K562 (cell line): ENCODE results near the gene MAP3K20. TPM values are rescaled to one million over a fixed set of nuclear protein-coding genes. Genes with fewer than 3 reads are reported as not detected.

Experiments used
- ATAC-seq: fragments of 200-7000 bp; cut with Tn5 transposase; 3 replicates; pipeline ENCODE4 v1.9.1; 2020; ENCODE audit warnings: moderate library complexity
- BruUV-seq: library from RNA; stranded (reverse); fragments of 400-500 nt; replicated peaks from 2 replicates; lab custom pipeline; 2021; lab: Mats Ljungman, UMichigan
- CTCF ChIA-PET: fragments of 300-600 bp; formaldehyde crosslinking; extraction: SDS; loops from one replicate; lab custom pipeline; 2021; ENCODE audit warnings: low intra/inter-chr PET ratio; lab: Yijun Ruan, JAX
- POLR2A ChIA-PET: fragments of 300-600, 350-650 bp; sonication (Branson Sonifier 250); formaldehyde crosslinking; extraction: SDS; loops from one replicate; lab custom pipeline; 2021; ENCODE audit warnings: antibody characterized with exemption, inconsistent platforms; lab: Yijun Ruan, JAX
- DNase-seq, 4 experiments: peaks; one replicate each; pipeline versions ENCODE4 v3.0.0 to v3.0.0-alpha.2; 2011 to 2018; ENCODE audit warnings: low spot score in 3 of 4, mixed read lengths in 3 of 4; ENCODE audit errors: extremely low read depth in 1 of 4
- FAIRE-seq: peaks from 2 replicates; lab custom pipeline; 2011; peaks lifted over from hg19 to GRCh38; lab: Jason Lieb, UNC
- H2AFZ ChIP-seq: 2 replicates; pipeline ENCODE4 v1.6.0; 2011; ENCODE audit warnings: low read depth, low read length, control low read depth, inconsistent platforms
- H3K27ac ChIP-seq: fragments of 200-600 bp; 3 replicates; pipeline ENCODE4 v1.8.0; 2011; ENCODE audit warnings: low read depth, mild to moderate bottlenecking, control low read depth, inconsistent platforms, low read length, moderate library complexity, mixed read lengths; ENCODE audit errors: extremely low read depth
- H3K27me3 ChIP-seq, 2 experiments: fragments of 300-600 bp in 1 of 2; 2 replicates in 1 of 2; 3 replicates in 1 of 2; pipeline versions ENCODE4 v1.6.0 to v1.8.0; 2011; ENCODE audit warnings: inconsistent platforms in 2 of 2, low read length in 2 of 2, mild to moderate bottlenecking in 1 of 2, mixed read lengths in 1 of 2, moderate library complexity in 1 of 2; ENCODE audit not compliant: control insufficient read depth in 2 of 2, insufficient read depth in 2 of 2
- H3K36me3 ChIP-seq: fragments of 300-600 bp; 3 replicates; pipeline ENCODE4 v1.8.0; 2011; ENCODE audit warnings: mild to moderate bottlenecking, low read length, inconsistent platforms; ENCODE audit not compliant: control insufficient read depth, insufficient read depth
- H3K4me1 ChIP-seq, 2 experiments: fragments of 200-600 bp in 1 of 2; replicated peaks in 1 of 2; 2 replicates in 1 of 2; 3 replicates in 1 of 2; pipeline versions ENCODE4 v1.5.1 to v1.8.0; 2011; ENCODE audit warnings: inconsistent platforms in 2 of 2, low read length in 2 of 2, mild to moderate bottlenecking in 1 of 2, mixed read lengths in 1 of 2, moderate library complexity in 1 of 2; ENCODE audit not compliant: control insufficient read depth in 2 of 2, insufficient read depth in 2 of 2
- H3K4me2 ChIP-seq: 2 replicates; pipeline ENCODE4 v1.6.1; 2011; ENCODE audit warnings: low read length, control low read depth, inconsistent platforms, mixed read lengths; ENCODE audit not compliant: insufficient read depth
- H3K4me3 ChIP-seq: fragments of 200-600 bp; sonication (generic), shearing (Covaris generic); 2 replicates; pipeline ENCODE4 v1.5.1; 2016; ENCODE audit warnings: control low read depth, inconsistent platforms
- H3K79me2 ChIP-seq: fragments of 200-600 bp; 3 replicates; pipeline ENCODE4 v1.8.0; 2011; ENCODE audit warnings: low read length, inconsistent platforms; ENCODE audit not compliant: control insufficient read depth, insufficient read depth
- H3K9ac ChIP-seq, 2 experiments: 2 replicates each; pipeline versions ENCODE4 v1.6.0 to v1.6.1; 2011; ENCODE audit warnings: low read depth in 2 of 2, low read length in 2 of 2, control low read depth in 1 of 2, inconsistent platforms in 1 of 2, mild to moderate bottlenecking in 1 of 2, mixed read lengths in 1 of 2; ENCODE audit not compliant: insufficient read depth in 1 of 2
- H3K9me1 ChIP-seq: one replicate; pipeline ENCODE4 v1.6.0; 2011; ENCODE audit warnings: inconsistent platforms, mild to moderate bottlenecking, low read length, moderate library complexity; ENCODE audit not compliant: control insufficient read depth, insufficient read depth
- H3K9me3 ChIP-seq: replicated peaks from 2 replicates; pipeline ENCODE4 v1.5.1; 2011; ENCODE audit warnings: low read depth, low read length, inconsistent platforms; ENCODE audit not compliant: control insufficient read depth, insufficient read depth
- H4K20me1 ChIP-seq: replicated peaks from 2 replicates; pipeline ENCODE4 v1.6.1; 2011; ENCODE audit warnings: low read length, inconsistent platforms, mixed read lengths; ENCODE audit not compliant: control insufficient read depth, insufficient read depth
- ATF7 ChIP-seq: fragments of 450-650 bp; IDR thresholded peaks from 2 replicates; pipeline ENCODE4 v1.7.1; 2014; ENCODE audit warnings: mild to moderate bottlenecking, moderate library complexity
- CXXC5 ChIP-seq: fragments of 250-450 bp; sonication (Bioruptor Pico); IDR thresholded peaks from 2 replicates; pipeline ENCODE4 v1.8.0; 2022; ENCODE audit warnings: inconsistent platforms, mild to moderate bottlenecking, moderate library complexity
- MTA3 ChIP-seq: fragments of 450-650 bp; formaldehyde crosslinking; IDR thresholded peaks from 2 replicates; pipeline ENCODE4 v1.6.1; 2017; ENCODE audit warnings: mild to moderate bottlenecking, borderline replicate concordance
- UBTF ChIP-seq, 2 experiments: IDR thresholded peaks; 2 replicates each; pipeline ENCODE4 v1.6.1; 2012; ENCODE audit warnings: improper control_type of control experiment in 2 of 2, low read depth in 2 of 2, low read length in 2 of 2, borderline replicate concordance in 1 of 2
- ZNF395 ChIP-seq: fragments of 200-800 bp; sonication (Bioruptor generic); IDR thresholded peaks from 2 replicates; pipeline ENCODE4 v1.6.1; 2017; ENCODE audit warnings: missing genetic modification characterization, missing compliant biosample characterization
- ZNF609 ChIP-seq: sonication (generic); formaldehyde crosslinking; IDR thresholded peaks from 2 replicates; pipeline ENCODE4 v1.8.1; 2023; ENCODE audit warnings: missing genetic modification reagents, mild to moderate bottlenecking, borderline replicate concordance
- WGBS: fragments of 100-300 bp; shearing (Covaris generic); methylation state at CpG from one replicate; pipeline ENCODE4 v1.1.6; 2016; ENCODE audit warnings: low coverage, mixed read lengths; ENCODE audit not compliant: insufficient coverage; ENCODE audit errors: missing lambda C conversion rate; 5-methylcytosine and 5-hydroxymethylcytosine counted together
- in situ Hi-C: fragments of 300-500 bp; cut with MboI; formaldehyde crosslinking; loops from 4 replicates; pipeline ENCODE4 v1.15.0; 2018; ENCODE audit warnings: inconsistent platforms, mixed read lengths
- intact Hi-C: fragments of 100-400 bp; cut with micrococcal nuclease; formaldehyde crosslinking; loops from 2 replicates; pipeline ENCODE4 v1.14.2; 2022
- polyA plus RNA-seq, 8 experiments: library from polyadenylated mRNA; depleted of rRNA in 4 of 8; stranded (reverse) in 5 of 8; unstranded in 3 of 8; fragments of >200 nt; fragmentation: Nextera tagmentation in 2 of 8; fragmentation: Illumina TruSeq in 1 of 8; extraction: Ambion mirVana in 2 of 8; extraction: Trizol in 1 of 8; gene quantifications; 2 replicates each; pipeline versions ENCODE4 v1.2.1 to v1.2.3, GENCODE V29; 2011 to 2014; ENCODE audit warnings: inconsistent platforms in 1 of 8, missing spikeins in 1 of 8
- total RNA-seq, 7 experiments: library from RNA; depleted of rRNA in 6 of 7; stranded (reverse); fragments of >200 nt in 6 of 7; fragmentation: Illumina TruSeq in 2 of 7; extraction: Trizol in 2 of 7; gene quantifications; 2 replicates each; pipeline versions ENCODE4 v1.2.1 to v1.2.3, GENCODE V29; 2011 to 2021; ENCODE audit warnings: low replicate concordance in 1 of 7

The MAP3K20 gene
- total and polyA plus RNA-seq, 9 of the 15 experiments (the other 6 are each of a cell fraction or from before 2014, with no cell fraction given): 9.8 to 34.2 (median 27.3) TPM

- peak; percentile 40; the same call in 1 of the 2 replicates for TF ChIP-seq ATF7
- TF ChIP-seq MTA3: peak; percentile 73
Observed at GRCh38 chr2:173075056-173075780, 428 bp upstream of the MAP3K20 start (continued).

- H4K20me1 ChIP-seq: no peaks in the 10 kb centered on the region
- in situ Hi-C loops: no loop called here
- no peak for FAIRE-seq
- peak overlapping the region; percentile 85 to 99 for H3K9ac ChIP-seq
- H3K27me3 ChIP-seq: no peaks in the 10 kb centered on the region
- peak overlapping the region; percentile 85 for H2AFZ ChIP-seq
- peaks cover 58% of the 10 kb centered on the region for H3K79me2 ChIP-seq
- ChIA-PET CTCF (interaction anchor here (0.6 kb wide), 1 partner anchor 138 kb away, joined by 4 read pairs; no protein-coding TSS in a partner anchor), POLR2A (interaction anchor here (2.2 to 5.2 kb wide), 2 partner anchors 11 to 14 kb away, joined by 7 to 51 read pairs; no protein-coding TSS in a partner anchor)
- H3K9me3 ChIP-seq: no peaks in the 10 kb centered on the region
- peak overlapping the region; percentile 78 for H3K27ac ChIP-seq
- peak overlapping the region; percentile 86 for H3K4me2 ChIP-seq
- H3K4me3 ChIP-seq: peak overlapping the region; percentile 66
- intact Hi-C loops: loop anchor here (2.0 kb wide), 1 partner anchor 134 kb away; no protein-coding TSS in a partner anchor
- H3K4me1 ChIP-seq: peaks cover 17% of the 10 kb centered on the region in 2 experiments; a peak in 4 of 5 replicates
- DNase-seq: peak; percentile 42 to 62 (median 46)
- BruUV-seq: TSS peak; percentile 43
- peaks cover 4% of the 10 kb centered on the region; the same call in 1 of the 3 replicates for H3K36me3 ChIP-seq
- H3K9me1 ChIP-seq: no peaks in the 10 kb centered on the region
- 1% methylated on average over 27 of the region's 27 CpGs for WGBS
- ATAC-seq: peak; percentile 52
- TF ChIP-seq ZNF609: no peak
- peak in 1 of 2 experiments; percentile 34; a peak in 2 of 4 replicates for TF ChIP-seq UBTF (IDR thresholded peaks at IDR 0.05; ENCODE audit: borderline replicate concordance in 1 of 2, low read depth in 2 of 2, low read length in 2 of 2)
- no peak for TF ChIP-seq CXXC5 (CRISPR knock-in tag)
- TF ChIP-seq ZNF395 (CRISPR knock-in tag): 0 out of 2 replicates have a peak, but pooled peaks have one; percentile 22
Observed at GRCh38 chr2:173076581-173077345, 1.1 kb downstream of the MAP3K20 start.
